ENCODE results near the gene COL12A1.

- TF ChIP-seq JUN (IDR thresholded peaks at IDR 0.05; ENCODE audit: borderline replicate concordance, insufficient read depth, insufficient read length, low read depth): no peak
- TF ChIP-seq, protein P1, sequence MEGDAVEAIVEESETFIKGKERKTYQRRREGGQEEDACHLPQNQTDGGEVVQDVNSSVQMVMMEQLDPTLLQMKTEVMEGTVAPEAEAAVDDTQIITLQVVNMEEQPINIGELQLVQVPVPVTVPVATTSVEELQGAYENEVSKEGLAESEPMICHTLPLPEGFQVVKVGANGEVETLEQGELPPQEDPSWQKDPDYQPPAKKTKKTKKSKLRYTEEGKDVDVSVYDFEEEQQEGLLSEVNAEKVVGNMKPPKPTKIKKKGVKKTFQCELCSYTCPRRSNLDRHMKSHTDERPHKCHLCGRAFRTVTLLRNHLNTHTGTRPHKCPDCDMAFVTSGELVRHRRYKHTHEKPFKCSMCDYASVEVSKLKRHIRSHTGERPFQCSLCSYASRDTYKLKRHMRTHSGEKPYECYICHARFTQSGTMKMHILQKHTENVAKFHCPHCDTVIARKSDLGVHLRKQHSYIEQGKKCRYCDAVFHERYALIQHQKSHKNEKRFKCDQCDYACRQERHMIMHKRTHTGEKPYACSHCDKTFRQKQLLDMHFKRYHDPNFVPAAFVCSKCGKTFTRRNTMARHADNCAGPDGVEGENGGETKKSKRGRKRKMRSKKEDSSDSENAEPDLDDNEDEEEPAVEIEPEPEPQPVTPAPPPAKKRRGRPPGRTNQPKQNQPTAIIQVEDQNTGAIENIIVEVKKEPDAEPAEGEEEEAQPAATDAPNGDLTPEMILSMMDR (IDR thresholded peaks at IDR 0.05; ENCODE audit: extremely low read depth in 1 of 2, insufficient read depth in 1 of 2, low read depth in 1 of 2, low read length in 2 of 2): no peak
- TF ChIP-seq, protein P2, sequence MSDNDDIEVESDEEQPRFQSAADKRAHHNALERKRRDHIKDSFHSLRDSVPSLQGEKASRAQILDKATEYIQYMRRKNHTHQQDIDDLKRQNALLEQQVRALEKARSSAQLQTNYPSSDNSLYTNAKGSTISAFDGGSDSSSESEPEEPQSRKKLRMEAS (IDR thresholded peaks at IDR 0.05; ENCODE audit: insufficient read depth, insufficient read length): no peak
- no peak for TF ChIP-seq POLR2AphosphoS5 (IDR thresholded peaks at IDR 0.05; ENCODE audit: insufficient read depth, low read depth, low read length)
Measured at GRCh38 chr6:75149696-75150095, 56.2 kb downstream of the COL12A1 start.

All from endothelial cell of umbilical vein (primary cell).